Prostate gland (tissue), 2 donors: ENCODE measurements around the gene SLC25A21.
A peak's percentile ranks its signal among the peaks of the same experiment; 100 is the strongest.

Source experiments
- CTCF ChIP-seq, 4 experiments: fragments of 200-600 bp in 2 of 4; fragments of 450-650 bp in 2 of 4; sonication (generic) in 2 of 4; IDR thresholded peaks; 1 replicate in 3 of 4; 2 replicates in 1 of 4; pipeline ENCODE4 v1.5.1; 2016 to 2019; ENCODE audit warnings: antibody characterized with exemption in 4 of 4, mild to moderate bottlenecking in 2 of 4, moderate library complexity in 2 of 4
- POLR2A ChIP-seq: fragments of 450-650 bp; IDR thresholded peaks from one replicate; pipeline ENCODE4 v1.6.1; 2016; ENCODE audit warnings: antibody characterized with exemption, mild to moderate bottlenecking

DNA sequence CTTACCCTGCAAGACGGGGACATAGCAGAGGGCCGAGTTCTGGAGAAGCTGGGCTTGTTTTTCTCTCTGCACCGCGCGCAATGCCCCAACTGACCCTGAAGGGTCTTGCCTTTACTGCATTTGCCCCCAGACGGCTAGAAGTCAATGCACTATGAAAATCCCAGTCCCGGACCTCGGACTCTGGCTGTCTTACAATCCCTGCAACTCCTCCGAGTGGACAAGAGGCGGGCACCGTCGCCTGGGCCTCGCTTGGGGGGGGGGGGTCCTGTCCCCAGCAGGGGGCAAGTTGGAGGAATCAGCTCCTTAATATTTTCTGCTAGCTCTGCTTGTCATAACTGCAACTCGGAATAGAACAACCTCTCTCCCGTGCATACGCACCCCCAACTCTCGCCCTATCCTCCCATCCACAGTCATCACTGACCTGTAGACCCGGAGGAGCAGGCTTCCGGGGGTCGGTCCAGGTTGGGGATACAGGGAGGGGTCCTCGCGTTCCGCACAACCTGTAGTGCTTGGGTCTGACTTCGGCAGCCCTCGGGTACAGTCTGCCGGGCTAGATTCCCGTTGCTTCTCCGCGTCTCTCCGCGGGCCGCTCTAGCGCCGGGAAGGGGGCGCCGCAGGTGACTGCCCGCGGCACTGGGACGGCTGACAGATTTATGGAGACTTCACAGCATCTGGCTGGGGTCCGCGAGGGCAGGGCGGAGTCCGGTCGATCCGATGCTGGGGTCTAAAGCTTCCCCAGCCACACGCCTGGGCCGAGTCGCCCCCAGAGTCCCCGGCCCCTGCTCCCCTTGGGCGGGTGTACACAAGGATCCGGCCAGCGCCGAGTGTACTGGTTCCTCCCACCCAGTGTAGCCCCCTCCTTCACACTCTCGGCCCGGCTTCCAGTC lies 514.0 kb downstream of the SLC25A21 start:
- TF ChIP-seq CTCF (IDR thresholded peaks at IDR 0.05) (peak in 1 of 4 experiments; percentile 6), POLR2A (no peak)
